Measurements from ENCODE around the gene NHLRC4.

- TF ChIP-seq NFRKB (IDR thresholded peaks at IDR 0.05), result no peak
- no peak for TF ChIP-seq L3MBTL2 (conservative IDR thresholded peaks at IDR 0.05)
- TF ChIP-seq ZNF384 (IDR thresholded peaks at IDR 0.05), result no peak
Measured at GRCh38 chr16:546909-547770, 19.7 kb upstream of the NHLRC4 start.

Measured in HEK293T (cell line).